GM10266 (cell line): Measurements from ENCODE around the gene MST1.
A peak's percentile ranks its signal among the peaks of the same experiment; 100 is the strongest.

Experiments used
- DNase-seq: peaks from one replicate; pipeline ENCODE4 v3.0.0; 2012; ENCODE audit errors: extremely low spot score
- CTCF ChIP-seq: IDR thresholded peaks from 2 replicates; pipeline ENCODE4 v1.5.1; 2012; ENCODE audit warnings: mild to moderate bottlenecking, low read depth; ENCODE audit not compliant: control insufficient read depth, insufficient read depth; ENCODE audit errors: missing control alignments

The MST1 gene

GRCh38 chr3:49683162-49683561 is 6.1 kb downstream of the MST1 start:
- no peak for TF ChIP-seq CTCF
- DNase-seq = no peak

- no peak for DNase-seq
- TF ChIP-seq CTCF = no peak
Measured at GRCh38 chr3:49681543-49681942, 7.7 kb downstream of the MST1 start.

- DNase-seq = no peak
- no peak for TF ChIP-seq CTCF
Measured at GRCh38 chr3:49681232-49681522, 8.1 kb downstream of the MST1 start.

- no peak for TF ChIP-seq CTCF
- no peak for DNase-seq
Measured at GRCh38 chr3:49680493-49681231, 8.6 kb downstream of the MST1 start.

- TF ChIP-seq CTCF = no peak
- no peak for DNase-seq
Measured at GRCh38 chr3:49675912-49676311, 13.4 kb downstream of the MST1 start.

- no peak for TF ChIP-seq CTCF
- DNase-seq = no peak
Measured at GRCh38 chr3:49674497-49674983, 14.7 kb downstream of the MST1 start.

- peak; percentile 98 for DNase-seq
Measured at GRCh38 chr3:49673715-49674496, 15.4 kb downstream of the MST1 start, which contains the start of gene APEH. Gene APEH (plus strand): TSS chr3:49674351. CDS start chr3:49674402, 51 bp downstream.

More at GRCh38 chr3:49673715-49674496, 15.4 kb downstream of the MST1 start, which contains the start of gene APEH:
- TF ChIP-seq CTCF = no peak
